ENCODE data around the gene NCAM1.

The NCAM1 gene

DNA sequence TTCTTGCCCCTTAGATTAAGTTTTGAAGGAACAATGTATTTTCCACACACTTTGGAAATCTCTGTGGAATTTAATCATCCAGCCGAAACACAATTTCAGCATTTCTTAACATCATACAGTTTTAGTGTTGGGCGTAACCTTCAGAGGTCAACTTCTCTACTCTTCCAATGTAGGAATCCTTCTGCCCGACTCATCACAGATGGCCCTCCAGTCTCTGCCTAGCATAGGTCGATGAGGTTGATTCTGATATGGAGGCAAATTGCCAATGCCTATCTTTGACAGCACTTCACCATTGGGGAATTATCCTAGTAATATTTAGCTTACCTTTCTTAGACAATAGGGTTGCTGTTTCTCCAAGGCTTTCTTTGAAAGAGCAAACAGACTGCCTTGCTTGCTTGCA lies 177.5 kb downstream of the NCAM1 start:
- TF ChIP-seq EP300 (IDR thresholded peaks at IDR 0.05; ENCODE audit: borderline replicate concordance) = no peak
- TF ChIP-seq REST (IDR thresholded peaks at IDR 0.05; ENCODE audit: low read depth) = no peak
- TF ChIP-seq TAF1 (IDR thresholded peaks at IDR 0.05; ENCODE audit: low read depth) = no peak
- TF ChIP-seq RAD21 (IDR thresholded peaks at IDR 0.05; ENCODE audit: low read depth) = no peak
- TF ChIP-seq ZBTB7A (IDR thresholded peaks at IDR 0.05; ENCODE audit: low read depth) = no peak
- TF ChIP-seq, protein P1, sequence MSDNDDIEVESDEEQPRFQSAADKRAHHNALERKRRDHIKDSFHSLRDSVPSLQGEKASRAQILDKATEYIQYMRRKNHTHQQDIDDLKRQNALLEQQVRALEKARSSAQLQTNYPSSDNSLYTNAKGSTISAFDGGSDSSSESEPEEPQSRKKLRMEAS (IDR thresholded peaks at IDR 0.05) = no peak

- TF ChIP-seq, protein P2, sequence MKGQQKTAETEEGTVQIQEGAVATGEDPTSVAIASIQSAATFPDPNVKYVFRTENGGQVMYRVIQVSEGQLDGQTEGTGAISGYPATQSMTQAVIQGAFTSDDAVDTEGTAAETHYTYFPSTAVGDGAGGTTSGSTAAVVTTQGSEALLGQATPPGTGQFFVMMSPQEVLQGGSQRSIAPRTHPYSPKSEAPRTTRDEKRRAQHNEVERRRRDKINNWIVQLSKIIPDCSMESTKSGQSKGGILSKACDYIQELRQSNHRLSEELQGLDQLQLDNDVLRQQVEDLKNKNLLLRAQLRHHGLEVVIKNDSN (IDR thresholded peaks at IDR 0.05) = no peak
- TF ChIP-seq ZBTB7A (IDR thresholded peaks at IDR 0.05; ENCODE audit: low read depth) (no peak), FOXM1 (IDR thresholded peaks at IDR 0.05; ENCODE audit: borderline replicate concordance, low read depth) (no peak), EGR1 (IDR thresholded peaks at IDR 0.05) (no peak), TEAD4 (IDR thresholded peaks at IDR 0.05) (no peak)
Observed at GRCh38 chr11:113141010-113141409, 179.8 kb downstream of the NCAM1 start.

- TF ChIP-seq, protein P2 (IDR thresholded peaks at IDR 0.05) = no peak
- TF ChIP-seq CREB1 (IDR thresholded peaks at IDR 0.05; ENCODE audit: low read depth) (no peak), ZBTB7A (IDR thresholded peaks at IDR 0.05; ENCODE audit: low read depth) (no peak), TAF1 (IDR thresholded peaks at IDR 0.05; ENCODE audit: low read depth) (no peak), REST (IDR thresholded peaks at IDR 0.05; ENCODE audit: low read depth) (no peak), CEBPB (IDR thresholded peaks at IDR 0.05) (no peak), EP300 (IDR thresholded peaks at IDR 0.05; ENCODE audit: borderline replicate concordance) (no peak), YY1 (IDR thresholded peaks at IDR 0.05; ENCODE audit: low read depth) (no peak), RAD21 (IDR thresholded peaks at IDR 0.05; ENCODE audit: low read depth) (no peak), NFIC (IDR thresholded peaks at IDR 0.05) (no peak), TCF12 (IDR thresholded peaks at IDR 0.05; ENCODE audit: low read depth) (no peak), TEAD4 (IDR thresholded peaks at IDR 0.05) (no peak), FOXM1 (IDR thresholded peaks at IDR 0.05; ENCODE audit: borderline replicate concordance, low read depth) (no peak), EGR1 (IDR thresholded peaks at IDR 0.05) (no peak)
- TF ChIP-seq, protein P1 (IDR thresholded peaks at IDR 0.05) = no peak
Observed at GRCh38 chr11:113142508-113142907, 181.3 kb downstream of the NCAM1 start.

GRCh38 chr11:113147249-113147648 lies 186.0 kb downstream of the NCAM1 start:
- TF ChIP-seq, protein P2 (IDR thresholded peaks at IDR 0.05) = no peak
- TF ChIP-seq TAF1 (IDR thresholded peaks at IDR 0.05; ENCODE audit: low read depth) = no peak
- TF ChIP-seq, protein P1 (IDR thresholded peaks at IDR 0.05) = no peak
- TF ChIP-seq RAD21 (IDR thresholded peaks at IDR 0.05; ENCODE audit: low read depth) = no peak
- TF ChIP-seq EP300 (IDR thresholded peaks at IDR 0.05; ENCODE audit: borderline replicate concordance) = no peak
- no peak for TF ChIP-seq TEAD4 (IDR thresholded peaks at IDR 0.05)
- TF ChIP-seq TCF12 (IDR thresholded peaks at IDR 0.05; ENCODE audit: low read depth) = no peak
- TF ChIP-seq CREB1 (IDR thresholded peaks at IDR 0.05; ENCODE audit: low read depth) = no peak
- TF ChIP-seq YY1 (IDR thresholded peaks at IDR 0.05; ENCODE audit: low read depth) = no peak
- no peak for TF ChIP-seq FOXM1 (IDR thresholded peaks at IDR 0.05; ENCODE audit: borderline replicate concordance, low read depth)
- no peak for TF ChIP-seq EGR1 (IDR thresholded peaks at IDR 0.05)
- no peak for TF ChIP-seq NFIC (IDR thresholded peaks at IDR 0.05)
- TF ChIP-seq CEBPB (IDR thresholded peaks at IDR 0.05) = no peak
- TF ChIP-seq ZBTB7A (IDR thresholded peaks at IDR 0.05; ENCODE audit: low read depth) = no peak
- TF ChIP-seq REST (IDR thresholded peaks at IDR 0.05; ENCODE audit: low read depth) = no peak

Measured in Ishikawa (cell line).